GM18951 (cell line): Measurements from ENCODE around the gene APBB2.
"Not testable (repeated sequence)": the region's sequence is repeated elsewhere in the genome, so short reads cannot be mapped to it uniquely, and the experiment has no call there.

Source experiments
- POLR2A ChIP-seq: IDR thresholded peaks from 4 replicates; pipeline ENCODE4 v1.6.1; 2011; ENCODE audit warnings: mild to moderate bottlenecking; ENCODE audit not compliant: insufficient read length, insufficient read depth; ENCODE audit errors: extremely low read depth
- in situ Hi-C: fragments of 300-500 bp; cut with MboI; formaldehyde crosslinking; loops from one replicate; pipeline ENCODE4 v1.12.0; 2022; ENCODE audit warnings: low sequenced_read_pairs, mixed read lengths, inconsistent platforms; ENCODE audit not compliant: unreplicated experiment

Gene APBB2

DNA sequence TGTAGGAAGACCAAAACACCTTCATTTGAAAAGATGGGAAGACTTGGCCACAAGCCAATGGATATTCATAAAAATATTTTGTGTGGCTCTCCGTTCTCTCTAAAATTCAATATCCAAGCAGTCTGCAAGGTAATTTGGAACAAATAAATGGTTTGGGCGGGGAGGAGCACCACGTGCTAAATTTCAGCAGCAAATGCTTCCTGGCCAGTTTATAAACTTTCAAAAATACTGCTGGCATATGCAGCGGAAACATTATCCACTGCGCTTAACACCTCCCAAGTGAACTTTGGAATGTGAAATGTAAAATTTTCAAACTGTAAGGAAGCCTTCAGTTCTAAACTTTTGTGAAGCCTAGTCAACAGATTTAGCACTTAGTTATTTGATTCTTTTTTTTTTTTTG is 273.6 kb downstream of the APBB2 start:
- in situ Hi-C loops, result no loop called here
- TF ChIP-seq POLR2A, result no peak

DNA sequence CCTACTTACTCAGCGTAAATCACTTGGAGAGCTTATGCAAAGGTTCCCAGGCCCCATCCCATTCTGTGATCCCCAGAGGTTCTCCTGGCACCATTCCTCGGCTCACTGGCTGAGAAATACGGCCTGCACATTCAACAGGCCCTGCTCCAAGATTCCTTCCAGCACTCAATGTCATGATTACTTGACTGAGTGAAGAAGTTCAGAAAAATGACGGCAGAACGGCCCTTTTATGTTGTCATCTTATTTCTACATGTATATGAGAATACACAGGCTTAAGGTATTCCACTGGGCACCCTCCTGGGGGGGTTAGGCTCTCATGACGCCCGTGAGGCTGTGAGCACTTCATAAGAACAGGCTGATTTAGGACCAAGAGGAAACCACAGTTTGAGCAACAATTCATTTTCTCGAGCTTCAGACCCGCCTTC is 274.0 kb downstream of the APBB2 start:
- no peak for TF ChIP-seq POLR2A
- in situ Hi-C loops, result no loop called here

GRCh38 chr4:40939856-40940255 is 274.5 kb downstream of the APBB2 start:
- no peak for TF ChIP-seq POLR2A
- in situ Hi-C loops, result no loop called here

DNA sequence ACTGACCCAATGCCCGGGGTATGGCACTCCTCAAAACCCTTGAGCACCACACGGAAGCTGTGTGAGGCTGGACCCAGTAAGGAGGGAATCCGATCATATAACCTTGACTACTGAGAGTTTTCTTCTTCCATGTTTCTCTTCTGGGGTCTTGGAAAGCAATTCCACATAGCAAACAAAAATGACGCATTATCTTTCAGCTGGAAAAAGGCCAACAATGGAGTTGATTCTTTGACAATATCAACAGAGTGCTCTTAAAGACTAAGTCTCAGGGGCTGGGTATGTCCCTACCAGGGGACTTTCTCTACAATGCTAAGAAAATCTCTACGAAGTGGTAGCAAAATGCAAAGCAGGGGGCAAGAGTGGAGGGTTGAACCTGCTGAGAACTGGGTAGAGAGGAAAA is 276.0 kb downstream of the APBB2 start:
- in situ Hi-C loops, result no loop called here
- no peak for TF ChIP-seq POLR2A

GRCh38 chr4:40937140-40937725 is 277.1 kb downstream of the APBB2 start:
- in situ Hi-C loops, result no loop called here
- TF ChIP-seq POLR2A, result no peak

- TF ChIP-seq POLR2A, result no peak
- in situ Hi-C loops, result no loop called here
Measured at GRCh38 chr4:40934676-40935075, 279.7 kb downstream of the APBB2 start.

- TF ChIP-seq POLR2A, result no peak
- in situ Hi-C loops, result no loop called here
Measured at GRCh38 chr4:40933272-40934053, 280.9 kb downstream of the APBB2 start.

- no peak for TF ChIP-seq POLR2A
- in situ Hi-C loops, result no loop called here
Measured at GRCh38 chr4:40931841-40932240, 282.5 kb downstream of the APBB2 start.

- in situ Hi-C loops, result no loop called here
- no peak for TF ChIP-seq POLR2A
Measured at GRCh38 chr4:40931238-40931637, 283.1 kb downstream of the APBB2 start.

DNA sequence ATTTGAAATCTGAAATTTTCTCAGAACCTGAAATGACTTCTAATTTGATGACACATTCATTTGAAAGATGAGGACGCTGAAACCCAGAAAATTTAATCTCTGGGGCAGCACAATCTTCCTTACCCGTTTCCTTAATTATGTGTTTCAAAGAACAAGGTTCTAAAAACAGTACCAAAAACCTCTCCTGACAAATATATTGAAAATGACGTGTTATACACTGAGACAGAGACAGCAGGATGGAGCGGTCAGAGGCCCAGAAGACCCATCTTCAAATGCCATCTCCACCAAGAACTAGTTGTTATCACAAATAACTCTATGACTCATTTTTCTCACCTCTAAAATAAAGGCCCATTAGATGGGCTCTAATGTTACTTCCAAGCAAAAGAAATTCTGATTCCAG is 287.3 kb downstream of the APBB2 start:
- TF ChIP-seq POLR2A, result no peak
- in situ Hi-C loops, result no loop called here

GRCh38 chr4:40924793-40925117 is 289.6 kb downstream of the APBB2 start:
- no peak for TF ChIP-seq POLR2A
- in situ Hi-C loops, result no loop called here

DNA sequence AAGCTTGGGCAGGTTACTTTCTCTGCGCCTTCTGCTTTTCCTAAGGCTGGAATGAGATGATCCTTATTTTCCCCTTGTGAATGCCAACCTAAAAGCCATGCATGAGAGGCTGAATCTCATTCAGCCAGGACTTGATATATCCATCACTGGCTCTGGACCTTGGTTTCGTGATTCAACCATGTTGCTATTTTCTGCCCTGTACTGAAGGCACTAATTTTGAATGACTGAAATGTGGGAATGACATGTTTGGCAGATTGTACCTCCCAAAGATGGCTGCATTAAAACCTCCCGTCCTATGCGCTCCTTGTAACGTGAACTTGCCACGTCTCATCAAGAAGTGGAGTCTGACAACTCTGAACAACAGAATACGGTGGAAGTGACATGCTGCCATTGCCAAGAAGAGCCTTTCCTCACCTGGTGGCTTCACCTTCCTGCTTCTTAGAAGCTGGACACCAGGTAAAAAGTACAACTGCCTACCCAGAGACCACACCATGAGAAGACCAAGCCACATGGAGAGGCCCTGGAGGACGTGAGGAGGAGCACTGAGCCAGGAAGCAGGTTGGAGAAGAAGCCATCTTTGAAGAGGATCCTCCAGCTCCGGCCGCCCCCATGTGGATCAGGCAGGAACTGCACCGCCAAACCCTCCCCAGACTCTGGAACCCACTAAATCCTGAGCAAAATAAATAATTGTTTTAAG is 290.1 kb downstream of the APBB2 start:
- TF ChIP-seq POLR2A, result no peak
- in situ Hi-C loops, result no loop called here

GRCh38 chr4:40923316-40924095 is 290.8 kb downstream of the APBB2 start:
- TF ChIP-seq POLR2A, result no peak
- in situ Hi-C loops, result no loop called here

- in situ Hi-C loops, result not testable (repeated sequence)
Measured at GRCh38 chr4:40919976-40920375, 294.4 kb downstream of the APBB2 start.
